Psoas muscle (tissue), 8 donors: ENCODE data around the gene SDF4. TPM values are rescaled to one million over a fixed set of nuclear protein-coding genes. Genes with fewer than 3 reads are reported as not detected.

ENCODE experiments used
- ATAC-seq, 4 donors: fragments of 200-7000 bp; cut with Tn5 transposase; one replicate each; pipeline ENCODE4 v1.9.1; 2020; ENCODE audit warnings: moderate library complexity in 3 of 4, mild to moderate bottlenecking in 2 of 4
- DNase-seq, 2 donors: peaks; one replicate each; pipeline ENCODE4 v3.0.0-alpha.2; 2020
- H3K27ac ChIP-seq: fragments of 200-600 bp; one replicate; pipeline ENCODE4 v1.8.0; 2022
- H3K27me3 ChIP-seq, 3 donors: fragments of 200-600 bp in 1 of 3; one replicate each; pipeline versions ENCODE4 v1.6.1 to v1.8.0; 2013 to 2022; ENCODE audit warnings: low read length in 2 of 3, mild to moderate bottlenecking in 2 of 3, moderate library complexity in 1 of 3; ENCODE audit not compliant: insufficient read depth in 3 of 3
- H3K36me3 ChIP-seq, 2 donors: fragments of 200-600 bp in 1 of 2; one replicate each; pipeline versions ENCODE4 v1.6.1 to v1.8.0; 2013 to 2022; ENCODE audit warnings: low read depth in 1 of 2, mild to moderate bottlenecking in 1 of 2, moderate library complexity in 1 of 2; ENCODE audit not compliant: insufficient read depth in 1 of 2
- H3K4me1 ChIP-seq: fragments of 200-600 bp; one replicate; pipeline ENCODE4 v1.8.0; 2022
- H3K4me3 ChIP-seq: fragments of 200-600 bp; one replicate; pipeline ENCODE4 v1.8.0; 2022; ENCODE audit warnings: mild to moderate bottlenecking
- H3K9me3 ChIP-seq: fragments of 200-600 bp; one replicate; pipeline ENCODE4 v1.8.0; 2022
- CTCF ChIP-seq: fragments of 200-600 bp; IDR thresholded peaks from one replicate; pipeline ENCODE4 v1.8.0; 2022; ENCODE audit warnings: antibody characterized with exemption
- WGBS, 3 donors: extraction: QIAGEN DNeasy Blood & Tissue Kit; methylation state at CpG; one replicate each; pipeline versions ENCODE4 v1.1.6 to v1.1.7; 2013; 5-methylcytosine and 5-hydroxymethylcytosine counted together
- intact Hi-C, 2 donors: fragments of 100-400 bp; cut with DNase I; formaldehyde crosslinking; loops; one replicate each; pipeline versions ENCODE4 v1.11.0 to v1.14.2; 2022
- polyA plus RNA-seq, 3 donors: library from polyadenylated mRNA; stranded (reverse); fragments of 200-250 nt; gene quantifications; one replicate each; pipeline ENCODE4 v1.2.3, GENCODE V29; 2013
- total RNA-seq, 4 donors: library from RNA; stranded (reverse); fragmentation: NEBNext Ultra II Directional in 2 of 4; extraction: Animal tissue kit (Norgen Biotek cat#: 25700) in 2 of 4; gene quantifications; one replicate each; pipeline versions ENCODE4 v1.2.1 to v1.2.4, GENCODE V29; 2021 to 2023
- donor health status: healthy with polysubstance abuse.
- donor health status: DM: no; HTN: no; CAD: no; lungs with moderate emphysema.
- donor health status: Bipolar disorder and iron deficiency.
- donor health status: healthy.
- donor health status: DM: yes; HTN: yes; CAD: no.
- donor health status: DM: no; HTN: no; CAD: no.
- donor health status: DM: no; HTN: no; CAD: no.
- donor health status: DM: yes; HTN: yes; CAD: no.

The SDF4 gene
- total and polyA plus RNA-seq, 7 donors: 67.5 to 129 (median 85.9) TPM

- no peak for TF ChIP-seq CTCF
- H3K36me3 ChIP-seq: no peaks in the 10 kb centered on the region
- no peak overlapping the region for H3K4me3 ChIP-seq
- intact Hi-C loops: no loop called here
- 39 to 48% (median 41%) methylated on average over 10 to 15 of the region's 15 CpGs for WGBS, 3 donors
- peaks cover 0 to 16% (median 15%) of the 10 kb centered on the region in 3 donors for H3K27me3 ChIP-seq
- H3K9me3 ChIP-seq: no peaks in the 10 kb centered on the region
- ATAC-seq (no peak), DNase-seq (no peak)
- H3K4me1 ChIP-seq: no peaks in the 10 kb centered on the region
- H3K27ac ChIP-seq: no peak overlapping the region
Observed at GRCh38 chr1:1239227-1239613, 7.4 kb upstream of the SDF4 start.

GRCh38 chr1:1238702-1239178, 6.9 kb upstream of the SDF4 start:
- DNase-seq: no peak
- no peak overlapping the region for H3K27ac ChIP-seq
- no peaks in the 10 kb centered on the region for H3K36me3 ChIP-seq
- H3K27me3 ChIP-seq: peaks cover 0 to 16% (median 15%) of the 10 kb centered on the region in 3 donors
- intact Hi-C loops: no loop called here
- 24 to 41% (median 31%) methylated on average over 18 to 19 of the region's 19 CpGs for WGBS, 3 donors
- TF ChIP-seq CTCF: no peak
- ATAC-seq: peak in 1 of 4 donors; percentile 7
- H3K4me3 ChIP-seq: no peak overlapping the region
- no peaks in the 10 kb centered on the region for H3K9me3 ChIP-seq
- H3K4me1 ChIP-seq: no peaks in the 10 kb centered on the region

GRCh38 chr1:1237874-1238701, 6.3 kb upstream of the SDF4 start:
- peaks cover 0 to 16% (median 15%) of the 10 kb centered on the region in 3 donors for H3K27me3 ChIP-seq
- no peak overlapping the region for H3K27ac ChIP-seq
- intact Hi-C loops: no loop called here
- H3K4me3 ChIP-seq: no peak overlapping the region
- peaks cover 3% of the 10 kb centered on the region for H3K4me1 ChIP-seq
- ATAC-seq: peak in 1 of 4 donors; percentile 15
- H3K9me3 ChIP-seq: peaks cover 1% of the 10 kb centered on the region
- no peak for DNase-seq
- TF ChIP-seq CTCF: no peak
- WGBS, 3 donors: 27 to 45% (median 38%) methylated on average over 38 to 48 of the region's 48 CpGs
- H3K36me3 ChIP-seq: no peaks in the 10 kb centered on the region

- no peak for DNase-seq
- Histone ChIP-seq H3K4me3 (no peak overlapping the region), H3K27me3 (peaks cover 0 to 16% (median 15%) of the 10 kb centered on the region in 3 donors), H3K9me3 (peaks cover 7% of the 10 kb centered on the region), H3K4me1 (peaks cover 9% of the 10 kb centered on the region), H3K36me3 (no peaks in the 10 kb centered on the region), H3K27ac (no peak overlapping the region)
- intact Hi-C loops: no loop called here
- 24 to 30% (median 27%) methylated on average over 33 to 34 of the region's 34 CpGs for WGBS, 3 donors
- ATAC-seq: no peak
- TF ChIP-seq CTCF: no peak
Observed at GRCh38 chr1:1236945-1237873, 5.4 kb upstream of the SDF4 start.
